Thoracic aorta (tissue), 2 donors: Measurements from ENCODE around the gene TREM1. TPM values are rescaled to one million over a fixed set of nuclear protein-coding genes. Genes with fewer than 3 reads are reported as not detected.

Source experiments
- ATAC-seq: fragments of 150-250 bp; one replicate; pipeline ENCODE4 v1.8.0; 2017; ENCODE audit warnings: low read depth; ENCODE audit not compliant: insufficient number of reproducible peaks, low FRiP score
- DNase-seq: peaks from one replicate; pipeline ENCODE4 v3.0.0-alpha.2; 2020; ENCODE audit warnings: low spot score
- H3K27ac ChIP-seq, 2 donors: fragments of 200-600 bp; sonication (generic); 1 replicate in 1 of 2; 2 replicates in 1 of 2; pipeline ENCODE4 v1.5.1; 2016; ENCODE audit warnings: mild to moderate bottlenecking in 2 of 2, moderate library complexity in 2 of 2
- H3K27me3 ChIP-seq: fragments of 200-600 bp; sonication (generic); replicated peaks from 2 replicates; pipeline ENCODE4 v1.6.0; 2016; ENCODE audit warnings: mild to moderate bottlenecking; ENCODE audit not compliant: insufficient read depth
- H3K36me3 ChIP-seq: fragments of 200-600 bp; sonication (generic); one replicate; pipeline ENCODE4 v1.5.1; 2016
- H3K4me1 ChIP-seq, 2 donors: fragments of 200-600 bp; sonication (generic); 1 replicate in 1 of 2; 2 replicates in 1 of 2; pipeline versions ENCODE4 v1.5.1 to v1.6.0; 2016; ENCODE audit warnings: low read depth in 2 of 2, mild to moderate bottlenecking in 1 of 2; ENCODE audit not compliant: control insufficient read depth in 1 of 2
- H3K4me3 ChIP-seq: fragments of 200-600 bp; sonication (generic); 2 replicates; pipeline ENCODE4 v1.5.1; 2016; ENCODE audit warnings: mild to moderate bottlenecking
- H3K9me3 ChIP-seq: fragments of 200-600 bp; sonication (generic); 2 replicates; pipeline ENCODE4 v1.5.1; 2016
- total RNA-seq, 2 donors: library from RNA; depleted of rRNA; stranded (reverse); fragments of >200 nt; gene quantifications; one replicate each; pipeline versions ENCODE4 v1.1.0 to v1.2.3, GENCODE V29; 2016
- TF ChIP-seq, protein P1 (sequence below): fragments of 200-600 bp; sonication (generic); IDR thresholded peaks from one replicate; pipeline ENCODE4 v1.5.1; 2019; ENCODE audit warnings: antibody characterized with exemption

TREM1 gene
- total RNA-seq, 2 donors from 2014 or later = 3.1 to 11.7 TPM

DNA sequence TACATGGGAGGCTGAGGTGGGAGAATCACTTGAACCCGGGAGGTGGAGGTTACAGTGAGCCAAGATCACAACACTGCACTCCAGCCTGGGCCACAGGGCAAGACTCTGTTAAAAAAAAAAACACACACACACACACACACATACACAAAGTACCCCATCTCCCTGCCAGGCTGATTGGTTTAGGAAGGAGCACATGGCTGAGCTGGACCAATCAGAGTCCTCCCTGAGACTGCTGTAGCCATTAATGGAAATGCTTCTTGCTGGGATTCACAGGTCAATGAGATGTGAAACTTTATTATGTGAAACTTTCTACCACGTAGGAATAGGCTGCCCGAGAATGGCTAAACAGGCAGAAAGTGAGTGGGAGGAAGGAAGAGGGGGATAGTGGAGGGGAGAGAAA, 2.9 kb downstream of the TREM1 start:
- DNase-seq (no peak), ATAC-seq (no peak)
- H3K4me3 ChIP-seq = no peak overlapping the region
- H3K27me3 ChIP-seq = no peaks in the 10 kb centered on the region
- no peaks in the 10 kb centered on the region for H3K9me3 ChIP-seq
- no peaks in the 10 kb centered on the region for H3K36me3 ChIP-seq
- no peak overlapping the region for H3K27ac ChIP-seq
- H3K4me1 ChIP-seq = no peaks in the 10 kb centered on the region
- TF ChIP-seq, protein P1, sequence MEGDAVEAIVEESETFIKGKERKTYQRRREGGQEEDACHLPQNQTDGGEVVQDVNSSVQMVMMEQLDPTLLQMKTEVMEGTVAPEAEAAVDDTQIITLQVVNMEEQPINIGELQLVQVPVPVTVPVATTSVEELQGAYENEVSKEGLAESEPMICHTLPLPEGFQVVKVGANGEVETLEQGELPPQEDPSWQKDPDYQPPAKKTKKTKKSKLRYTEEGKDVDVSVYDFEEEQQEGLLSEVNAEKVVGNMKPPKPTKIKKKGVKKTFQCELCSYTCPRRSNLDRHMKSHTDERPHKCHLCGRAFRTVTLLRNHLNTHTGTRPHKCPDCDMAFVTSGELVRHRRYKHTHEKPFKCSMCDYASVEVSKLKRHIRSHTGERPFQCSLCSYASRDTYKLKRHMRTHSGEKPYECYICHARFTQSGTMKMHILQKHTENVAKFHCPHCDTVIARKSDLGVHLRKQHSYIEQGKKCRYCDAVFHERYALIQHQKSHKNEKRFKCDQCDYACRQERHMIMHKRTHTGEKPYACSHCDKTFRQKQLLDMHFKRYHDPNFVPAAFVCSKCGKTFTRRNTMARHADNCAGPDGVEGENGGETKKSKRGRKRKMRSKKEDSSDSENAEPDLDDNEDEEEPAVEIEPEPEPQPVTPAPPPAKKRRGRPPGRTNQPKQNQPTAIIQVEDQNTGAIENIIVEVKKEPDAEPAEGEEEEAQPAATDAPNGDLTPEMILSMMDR = no peak

DNA sequence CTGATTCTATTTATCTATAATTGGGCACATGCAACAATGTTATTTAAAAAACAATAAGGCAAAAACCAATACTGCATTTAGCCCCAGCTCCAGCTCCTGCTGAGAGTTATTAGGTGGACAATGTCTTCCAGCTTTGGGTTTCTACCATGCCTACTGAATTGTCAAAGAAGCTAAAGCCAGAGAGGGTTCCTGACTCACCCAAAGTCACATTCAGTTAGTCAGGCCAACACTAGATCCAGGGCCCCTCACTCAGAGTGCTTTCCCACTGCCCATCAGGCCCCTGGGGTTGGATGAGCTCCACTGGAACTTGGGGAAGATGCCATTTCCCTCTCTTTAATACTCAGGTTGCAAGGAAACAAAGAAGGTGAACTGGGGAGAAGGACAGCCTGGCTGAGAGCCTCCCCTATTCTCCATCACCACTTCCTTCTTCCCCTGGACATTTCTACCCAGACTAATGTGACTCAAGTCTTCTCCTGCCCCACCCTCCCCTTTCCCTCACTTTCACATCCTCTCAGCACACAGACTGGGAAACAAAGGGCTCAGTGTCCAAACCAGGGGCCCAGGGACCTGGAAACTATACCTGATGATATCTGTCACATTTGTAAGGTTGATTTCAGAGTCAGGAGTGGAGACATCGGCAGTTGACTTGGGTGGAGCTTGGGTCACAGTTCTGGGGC, 6.0 kb downstream of the TREM1 start:
- TF ChIP-seq, protein P1 = no peak
- Histone ChIP-seq H3K36me3 (no peaks in the 10 kb centered on the region), H3K27me3 (no peaks in the 10 kb centered on the region), H3K4me3 (no peak overlapping the region), H3K4me1 (no peaks in the 10 kb centered on the region), H3K9me3 (no peaks in the 10 kb centered on the region), H3K27ac (no peak overlapping the region)
- no peak for DNase-seq
- no peak for ATAC-seq

DNA sequence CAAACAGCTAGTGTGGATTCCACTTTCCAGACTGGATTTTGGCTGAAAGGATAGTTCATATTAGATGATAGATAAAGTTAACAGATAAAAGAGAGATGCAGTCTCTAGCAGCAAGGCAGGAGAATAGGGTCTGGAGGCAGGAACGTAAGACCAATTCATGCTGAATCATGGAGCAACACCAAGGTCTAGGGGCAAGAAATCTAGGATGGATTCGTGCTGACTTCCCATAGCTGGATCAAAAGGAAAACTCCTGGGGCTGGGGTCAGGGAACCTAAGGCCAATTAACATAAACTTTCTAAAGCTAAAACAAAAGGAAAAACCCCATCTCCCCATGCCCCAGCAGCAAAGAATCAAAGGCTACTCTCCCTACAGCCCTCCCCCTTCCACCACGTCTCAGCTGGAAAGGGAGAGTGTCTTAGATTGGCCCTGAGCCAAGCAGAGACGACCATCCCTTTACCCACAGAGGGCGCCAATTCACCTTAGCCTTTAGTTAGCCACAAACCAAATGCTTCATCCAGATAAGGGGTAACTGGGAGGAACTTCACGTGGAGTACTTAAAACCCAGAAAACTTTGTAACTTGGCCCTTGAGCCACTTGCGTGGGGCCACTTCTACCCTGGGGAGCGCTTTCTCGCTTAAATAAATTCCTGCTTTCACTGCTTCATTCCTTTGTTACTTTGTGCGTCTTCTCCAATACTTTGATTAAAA, 7.6 kb downstream of the TREM1 start:
- Histone ChIP-seq H3K36me3 (no peaks in the 10 kb centered on the region), H3K27ac (no peak overlapping the region), H3K4me3 (no peak overlapping the region), H3K4me1 (no peaks in the 10 kb centered on the region), H3K27me3 (no peaks in the 10 kb centered on the region), H3K9me3 (no peaks in the 10 kb centered on the region)
- DNase-seq (no peak), ATAC-seq (no peak)
- TF ChIP-seq, protein P1 = no peak

DNA sequence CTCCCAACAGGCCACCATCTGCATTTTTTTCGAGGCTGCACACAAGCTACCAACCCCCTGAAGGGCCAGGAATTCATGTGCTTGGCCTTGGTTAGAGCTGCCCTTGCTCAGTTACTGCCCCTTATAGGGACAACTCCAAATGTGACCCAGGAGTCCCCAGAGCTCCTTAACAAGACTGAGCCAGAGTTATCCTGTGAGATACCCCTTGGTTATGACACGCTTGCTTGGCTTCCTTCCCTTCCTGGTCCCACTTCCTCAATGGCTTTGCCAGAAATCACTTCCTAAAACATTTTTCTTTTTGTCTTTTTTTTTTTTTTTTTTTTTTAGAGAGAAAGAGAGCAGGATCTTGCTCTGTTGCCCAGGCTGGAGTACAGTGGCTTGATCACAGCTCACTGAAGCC, 8.9 kb downstream of the TREM1 start:
- H3K4me1 ChIP-seq = no peaks in the 10 kb centered on the region
- H3K27me3 ChIP-seq = no peaks in the 10 kb centered on the region
- H3K27ac ChIP-seq = no peak overlapping the region
- DNase-seq = no peak
- no peaks in the 10 kb centered on the region for H3K9me3 ChIP-seq
- ATAC-seq = no peak
- no peaks in the 10 kb centered on the region for H3K36me3 ChIP-seq
- no peak overlapping the region for H3K4me3 ChIP-seq
- TF ChIP-seq, protein P1 = no peak

DNA sequence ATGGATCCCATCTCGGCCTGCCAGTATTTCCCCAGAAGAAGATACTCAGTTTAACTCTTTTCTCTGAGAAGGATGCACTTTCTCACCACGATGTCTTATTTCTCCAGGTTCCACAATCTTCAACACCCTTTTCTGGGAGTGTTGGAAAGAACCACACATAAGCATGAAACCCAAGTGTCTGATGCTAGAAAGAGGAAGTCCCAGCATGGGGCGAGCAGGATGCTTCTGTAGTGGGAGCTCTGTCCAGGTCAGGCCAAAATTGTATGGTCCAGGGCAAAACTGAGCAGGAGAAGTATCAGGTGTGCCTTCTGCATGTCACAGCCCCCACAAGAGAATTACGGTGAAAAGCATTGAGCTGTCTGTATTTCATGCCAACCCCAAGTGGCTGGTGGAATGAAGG, 11.0 kb downstream of the TREM1 start:
- ATAC-seq = no peak
- TF ChIP-seq, protein P1 = no peak

More for the DNA sequence above, 11.0 kb downstream of the TREM1 start:
- no peaks in the 10 kb centered on the region for H3K36me3 ChIP-seq
- no peaks in the 10 kb centered on the region for H3K4me1 ChIP-seq
- H3K27me3 ChIP-seq = no peaks in the 10 kb centered on the region
- no peaks in the 10 kb centered on the region for H3K9me3 ChIP-seq
- DNase-seq = no peak
- H3K4me3 ChIP-seq = no peak overlapping the region
- no peak overlapping the region for H3K27ac ChIP-seq
